WERI-Rb-1 (cell line): ENCODE results near the gene TENT5D.
"Not testable (repeated sequence)": the region's sequence is repeated elsewhere in the genome, so short reads cannot be mapped to it uniquely, and the experiment has no call there.

Experiments
- DNase-seq: peaks from one replicate; pipeline ENCODE4 v3.0.0-alpha.2; 2020
- H3K27ac ChIP-seq: fragments of 250-450 bp; sonication (Bioruptor Pico); 2 replicates; pipeline ENCODE4 v1.5.1; 2020; ENCODE audit warnings: mild to moderate bottlenecking, moderate library complexity
- H3K27me3 ChIP-seq: fragments of 250-450 bp; sonication (Bioruptor Pico); 2 replicates; pipeline ENCODE4 v1.5.1; 2021; ENCODE audit warnings: mild to moderate bottlenecking, low read depth, moderate library complexity; ENCODE audit not compliant: insufficient read depth, severe bottlenecking
- H3K36me3 ChIP-seq: fragments of 250-450 bp; sonication (Bioruptor Pico); 2 replicates; pipeline ENCODE4 v1.5.1; 2020; ENCODE audit warnings: mild to moderate bottlenecking, moderate library complexity
- H3K4me3 ChIP-seq: 2 replicates; pipeline ENCODE4 v1.5.1; 2011; ENCODE audit warnings: low read depth, mild to moderate bottlenecking, control low read depth, low read length
- H3K9me3 ChIP-seq: fragments of 250-450 bp; sonication (Bioruptor Pico); 2 replicates; pipeline ENCODE4 v1.5.1; 2021; ENCODE audit warnings: mild to moderate bottlenecking, moderate library complexity; ENCODE audit not compliant: severe bottlenecking
- CTCF ChIP-seq: IDR thresholded peaks from 2 replicates; pipeline ENCODE4 v1.5.1; 2011; ENCODE audit warnings: low read depth, mild to moderate bottlenecking, control low read depth, inconsistent platforms, low read length

The TENT5D gene

GRCh38 chrX:80430826-80431504 lies 10.7 kb downstream of the TENT5D start:
- Histone ChIP-seq H3K4me3 (no peak overlapping the region), H3K36me3 (no peaks in the 10 kb centered on the region), H3K9me3 (no peaks in the 10 kb centered on the region), H3K27ac (no peak overlapping the region), H3K27me3 (peaks cover 2% of the 10 kb centered on the region)
- no peak for DNase-seq
- TF ChIP-seq CTCF, result peak; percentile 43; the same call in 1 of the 2 replicates

GRCh38 chrX:80431505-80431832 lies 11.2 kb downstream of the TENT5D start:
- no peak for TF ChIP-seq CTCF
- Histone ChIP-seq H3K27me3 (peaks cover 2% of the 10 kb centered on the region), H3K27ac (no peak overlapping the region), H3K4me3 (no peak overlapping the region), H3K9me3 (no peaks in the 10 kb centered on the region), H3K36me3 (no peaks in the 10 kb centered on the region)
- no peak for DNase-seq

GRCh38 chrX:80432441-80432840 lies 12.2 kb downstream of the TENT5D start:
- no peak overlapping the region for H3K4me3 ChIP-seq
- H3K36me3 ChIP-seq, result no peaks in the 10 kb centered on the region
- H3K9me3 ChIP-seq, result no peaks in the 10 kb centered on the region
- no peak for DNase-seq
- no peak overlapping the region for H3K27ac ChIP-seq
- TF ChIP-seq CTCF, result no peak
- peaks cover 2% of the 10 kb centered on the region for H3K27me3 ChIP-seq

- no peaks in the 10 kb centered on the region for H3K9me3 ChIP-seq
- H3K36me3 ChIP-seq, result no peaks in the 10 kb centered on the region
- TF ChIP-seq CTCF, result no peak
- H3K4me3 ChIP-seq, result no peak overlapping the region
- peaks cover 2% of the 10 kb centered on the region for H3K27me3 ChIP-seq
- DNase-seq, result no peak
- H3K27ac ChIP-seq, result no peak overlapping the region
These were observed 12.6 kb downstream of the TENT5D start for GRCh38 chrX:80432863-80433262.

GRCh38 chrX:80468166-80468565 lies 47.9 kb downstream of the TENT5D start:
- H3K27ac ChIP-seq, H3K27me3 ChIP-seq, DNase-seq, H3K9me3 ChIP-seq, H3K4me3 ChIP-seq, H3K36me3 ChIP-seq: not testable (repeated sequence)

GRCh38 chrX:80471582-80471981 lies 51.3 kb downstream of the TENT5D start:
- Histone ChIP-seq H3K27me3 (no peaks in the 10 kb centered on the region), H3K27ac (no peak overlapping the region), H3K9me3 (no peaks in the 10 kb centered on the region), H3K36me3 (no peaks in the 10 kb centered on the region), H3K4me3 (no peak overlapping the region)
- DNase-seq, result no peak
- no peak for TF ChIP-seq CTCF
